H9 (cell line): ENCODE measurements around the gene ATG101. TPM values are rescaled to one million over a fixed set of nuclear protein-coding genes. Genes with fewer than 3 reads are reported as not detected.

Experiments
- DNase-seq: peaks from one replicate; pipeline ENCODE4 v3.0.0-alpha.2; 2017
- H2AFZ ChIP-seq: one replicate; pipeline ENCODE4 v1.6.1; 2013; ENCODE audit warnings: mild to moderate bottlenecking, low read length, control low read depth, moderate library complexity
- H2AK5ac ChIP-seq: 2 replicates; pipeline ENCODE4 v1.6.1; 2013; ENCODE audit warnings: low read length, control low read depth, mixed read lengths; ENCODE audit not compliant: insufficient read length
- H2BK120ac ChIP-seq: one replicate; pipeline ENCODE4 v1.6.1; 2013; ENCODE audit warnings: low read depth, mild to moderate bottlenecking, low read length, control low read depth, inconsistent platforms; ENCODE audit not compliant: poor library complexity, severe bottlenecking
- H2BK12ac ChIP-seq: 2 replicates; pipeline ENCODE4 v1.6.1; 2013; ENCODE audit warnings: low read length, control low read depth, mixed read lengths, low read depth; ENCODE audit not compliant: insufficient read length
- H2BK15ac ChIP-seq: 2 replicates; pipeline ENCODE4 v1.6.1; 2013; ENCODE audit warnings: low read depth, low read length, control low read depth
- H2BK20ac ChIP-seq: one replicate; pipeline ENCODE4 v1.6.1; 2013; ENCODE audit warnings: low read depth, mild to moderate bottlenecking, low read length, control low read depth, inconsistent platforms; ENCODE audit not compliant: poor library complexity, severe bottlenecking
- H2BK5ac ChIP-seq: 2 replicates; pipeline ENCODE4 v1.6.1; 2013; ENCODE audit warnings: low read length, control low read depth, mixed read lengths; ENCODE audit not compliant: insufficient read length
- H3K14ac ChIP-seq: 2 replicates; pipeline ENCODE4 v1.6.1; 2013; ENCODE audit warnings: low read length, control low read depth; ENCODE audit not compliant: insufficient read depth
- H3K18ac ChIP-seq: 2 replicates; pipeline ENCODE4 v1.6.1; 2013; ENCODE audit warnings: low read depth, mild to moderate bottlenecking, mixed read lengths, low read length, control low read depth; ENCODE audit not compliant: insufficient read length
- H3K23ac ChIP-seq: 2 replicates; pipeline ENCODE4 v1.6.1; 2013; ENCODE audit warnings: low read length, control low read depth, mixed read lengths, low read depth; ENCODE audit not compliant: insufficient read length
- H3K23me2 ChIP-seq: 2 replicates; pipeline ENCODE4 v1.6.1; 2013; ENCODE audit warnings: low read depth, mild to moderate bottlenecking, mixed read lengths, low read length, control low read depth; ENCODE audit not compliant: insufficient read length, poor library complexity, severe bottlenecking
- H3K27ac ChIP-seq: 2 replicates; pipeline ENCODE4 v1.5.1; 2013; ENCODE audit warnings: low read length, control low read depth, mixed read lengths, low read depth; ENCODE audit not compliant: insufficient read length
- H3K27me3 ChIP-seq: 2 replicates; pipeline ENCODE4 v1.6.1; 2013; ENCODE audit warnings: low read length, control low read depth, inconsistent platforms; ENCODE audit not compliant: insufficient read depth
- H3K4ac ChIP-seq: 2 replicates; pipeline ENCODE4 v1.6.1; 2013; ENCODE audit warnings: low read depth, mild to moderate bottlenecking, control low read depth, inconsistent platforms, low read length, moderate library complexity
- H3K4me1 ChIP-seq: 2 replicates; pipeline ENCODE4 v1.6.1; 2013; ENCODE audit warnings: low read length, control low read depth, inconsistent platforms; ENCODE audit not compliant: insufficient read depth
- H3K4me2 ChIP-seq: 2 replicates; pipeline ENCODE4 v1.6.1; 2013; ENCODE audit warnings: low read length, control low read depth, mixed read lengths; ENCODE audit not compliant: insufficient read length, insufficient read depth
- H3K56ac ChIP-seq: 2 replicates; pipeline ENCODE4 v1.6.1; 2013; ENCODE audit warnings: low read depth, mild to moderate bottlenecking, mixed read lengths, low read length, control low read depth; ENCODE audit not compliant: insufficient read length
- H3K79me1 ChIP-seq: 2 replicates; pipeline ENCODE4 v1.6.1; 2013; ENCODE audit warnings: low read depth, mild to moderate bottlenecking, moderate library complexity, low read length, control low read depth, inconsistent platforms; ENCODE audit not compliant: insufficient read depth, poor library complexity, severe bottlenecking
- H3K79me2 ChIP-seq: 2 replicates; pipeline ENCODE4 v1.6.1; 2013; ENCODE audit warnings: low read length, control low read depth, inconsistent platforms; ENCODE audit not compliant: insufficient read depth
- H3K9ac ChIP-seq: 2 replicates; pipeline ENCODE4 v1.6.1; 2013; ENCODE audit warnings: low read length, control low read depth, mixed read lengths; ENCODE audit not compliant: insufficient read length; ENCODE audit errors: extremely low read depth
- H3K9me3 ChIP-seq: one replicate; pipeline ENCODE4 v1.6.1; 2013; ENCODE audit warnings: low read depth, low read length, inconsistent platforms; ENCODE audit not compliant: control insufficient read depth
- H3T11ph ChIP-seq: one replicate; pipeline ENCODE4 v1.6.1; 2013; ENCODE audit warnings: mild to moderate bottlenecking, low read length, control low read depth, inconsistent platforms
- H4K20me1 ChIP-seq: one replicate; pipeline ENCODE4 v1.6.1; 2013; ENCODE audit not compliant: control insufficient read depth, insufficient read length, insufficient read depth
- H4K5ac ChIP-seq: 2 replicates; pipeline ENCODE4 v1.6.1; 2013; ENCODE audit warnings: low read depth, mild to moderate bottlenecking, mixed read lengths, low read length, control low read depth; ENCODE audit not compliant: insufficient read length
- H4K8ac ChIP-seq: replicated peaks from 2 replicates; pipeline ENCODE4 v1.6.1; 2013; ENCODE audit warnings: low read length, control low read depth, mixed read lengths, low read depth; ENCODE audit not compliant: insufficient read length
- H4K91ac ChIP-seq: 2 replicates; pipeline ENCODE4 v1.6.1; 2013; ENCODE audit warnings: low read depth, mild to moderate bottlenecking, moderate library complexity, mixed read lengths, low read length, control low read depth; ENCODE audit not compliant: insufficient read length
- H3K27ac Mint-ChIP-seq, 3 experiments: 2 replicates in 2 of 3; 3 replicates in 1 of 3; pipeline ENCODE4 v1.8.0; 2020 to 2021; ENCODE audit warnings: mixed read lengths in 3 of 3, mild to moderate bottlenecking in 1 of 3, moderate library complexity in 1 of 3
- H3K27me3 Mint-ChIP-seq: 2 replicates; pipeline ENCODE4 v1.8.0; 2021; ENCODE audit warnings: low read depth, mild to moderate bottlenecking, moderate library complexity, mixed read lengths
- H3K36me3 Mint-ChIP-seq, 3 experiments: 2 replicates in 2 of 3; 3 replicates in 1 of 3; pipeline ENCODE4 v1.8.0; 2020 to 2021; ENCODE audit warnings: low read depth in 3 of 3, mixed read lengths in 3 of 3; ENCODE audit not compliant: insufficient read depth in 1 of 3
- H3K4me1 Mint-ChIP-seq, 2 experiments: 2 replicates each; pipeline ENCODE4 v1.8.0; 2020; ENCODE audit warnings: mixed read lengths in 2 of 2
- H3K4me3 Mint-ChIP-seq, 2 experiments: 2 replicates in 1 of 2; 3 replicates in 1 of 2; pipeline ENCODE4 v1.8.0; 2020 to 2021; ENCODE audit warnings: mild to moderate bottlenecking in 2 of 2, mixed read lengths in 2 of 2, moderate library complexity in 1 of 2
- H3K9me3 Mint-ChIP-seq, 2 experiments: 2 replicates in 1 of 2; 3 replicates in 1 of 2; pipeline ENCODE4 v1.8.0; 2020; ENCODE audit warnings: mild to moderate bottlenecking in 2 of 2, mixed read lengths in 2 of 2, moderate library complexity in 1 of 2
- CTCF ChIP-seq: fragments of 200-600 bp; sonication (generic); conservative IDR thresholded peaks from 3 replicates; pipeline ENCODE4 v1.8.0; 2021; ENCODE audit warnings: antibody characterized with exemption, mild to moderate bottlenecking
- WGBS: extraction: QIAGEN DNeasy Blood & Tissue Kit; methylation state at CpG from one replicate; pipeline ENCODE4 v1.1.7; 2013; ENCODE audit warnings: missing lambda C conversion rate, low lambda C conversion rate, mixed read lengths; ENCODE audit not compliant: insufficient read length; ENCODE audit errors: extremely low coverage; 5-methylcytosine and 5-hydroxymethylcytosine counted together
- total RNA-seq: library from RNA; stranded (reverse); gene quantifications from 2 replicates; pipeline ENCODE4 v1.2.1, GENCODE V29; 2021

The ATG101 gene
- total RNA-seq, 1 experiment from 2014 or later: 58.3 TPM

- Histone ChIP-seq H2BK12ac (no peak overlapping the region), H3K79me1 (no peaks in the 10 kb centered on the region), H3K9ac (no peak overlapping the region), H2AFZ (no peak overlapping the region), H3K9me3 (no peaks in the 10 kb centered on the region), H3K23me2 (no peaks in the 10 kb centered on the region), H3K27me3 (peaks cover 5% of the 10 kb centered on the region; the same call in 1 of the 2 replicates), H4K20me1 (no peaks in the 10 kb centered on the region), H3K18ac (no peak overlapping the region), H3K23ac (no peak overlapping the region), H3K4me2 (no peak overlapping the region), H2BK5ac (no peak overlapping the region), H2BK20ac (no peak overlapping the region), H3T11ph (no peak overlapping the region), H3K4me1 (no peaks in the 10 kb centered on the region), H4K5ac (no peak overlapping the region), H2BK120ac (no peak overlapping the region), H4K8ac (no peak overlapping the region), H3K27ac (no peak overlapping the region), H2BK15ac (no peak overlapping the region), H2AK5ac (no peak overlapping the region), H3K79me2 (no peaks in the 10 kb centered on the region; the same call in 1 of the 2 replicates), H3K56ac (no peak overlapping the region), H3K14ac (no peak overlapping the region), H3K4ac (no peak overlapping the region), H4K91ac (no peak overlapping the region)
- H3K4me1 Mint-ChIP-seq: peaks cover 6 to 16% of the 10 kb centered on the region in 2 experiments
- no peak overlapping the region; a peak in 1 of 5 replicates for H3K4me3 Mint-ChIP-seq
- H3K9me3 Mint-ChIP-seq: no peaks in the 10 kb centered on the region
- peaks cover 7 to 20% (median 9%) of the 10 kb centered on the region in 3 experiments for H3K36me3 Mint-ChIP-seq
- no peak overlapping the region for H3K27ac Mint-ChIP-seq
- WGBS: no CpG with 5 or more reads among the region's 18 CpGs
- peaks cover 26% of the 10 kb centered on the region for H3K27me3 Mint-ChIP-seq
- DNase-seq: no peak
- TF ChIP-seq CTCF: no peak
Observed at GRCh38 chr12:52044292-52044983, 25.3 kb upstream of the ATG101 start.
